GM21619 (cell line): ENCODE data around the gene PCDH10.
"Not testable (repeated sequence)": the region's sequence is repeated elsewhere in the genome, so short reads cannot be mapped to it uniquely, and the experiment has no call there.

Experiments
- ATAC-seq: cut with Tn5 transposase; IDR thresholded peaks from one replicate; pipeline ENCODE4 v1.9.1; 2021; ENCODE audit not compliant: unreplicated experiment

The PCDH10 gene

DNA sequence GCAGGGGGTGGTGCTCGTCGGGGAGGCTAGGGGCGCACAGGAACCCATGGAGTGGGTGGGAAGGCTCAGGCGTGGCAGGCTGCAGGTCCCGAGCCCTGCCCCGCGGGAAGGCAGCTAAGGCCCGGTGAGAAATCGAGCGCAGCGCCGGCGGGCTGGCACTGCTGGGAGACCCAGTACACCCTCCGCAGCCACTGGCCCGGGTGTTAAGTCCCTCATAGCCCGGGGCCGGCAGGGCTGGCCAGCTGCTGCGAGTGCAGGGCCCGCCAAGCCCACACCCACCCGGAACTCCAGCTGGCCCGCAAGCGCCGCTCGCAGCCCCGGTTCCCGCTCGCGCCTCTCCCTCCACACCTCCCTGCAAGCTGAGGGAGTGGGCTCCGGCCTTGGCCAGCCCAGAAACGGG lies 91.4 kb downstream of the PCDH10 start:
- ATAC-seq = not testable (repeated sequence)
